DND-41 (cell line): ENCODE measurements around the gene ADD2.

Experiments
- EZH2 ChIP-seq: IDR thresholded peaks from 3 replicates; pipeline ENCODE4 v1.6.1; 2012; ENCODE audit warnings: borderline replicate concordance, low read depth, mild to moderate bottlenecking, moderate library complexity, low read length, inconsistent platforms; ENCODE audit not compliant: severe bottlenecking
- TF ChIP-seq, protein P1 (sequence below): IDR thresholded peaks from 2 replicates; pipeline ENCODE4 v1.5.1; 2012; ENCODE audit warnings: borderline replicate concordance, low read length, moderate library complexity, mild to moderate bottlenecking; ENCODE audit not compliant: poor library complexity, severe bottlenecking; ENCODE audit errors: extremely low read depth

DNA sequence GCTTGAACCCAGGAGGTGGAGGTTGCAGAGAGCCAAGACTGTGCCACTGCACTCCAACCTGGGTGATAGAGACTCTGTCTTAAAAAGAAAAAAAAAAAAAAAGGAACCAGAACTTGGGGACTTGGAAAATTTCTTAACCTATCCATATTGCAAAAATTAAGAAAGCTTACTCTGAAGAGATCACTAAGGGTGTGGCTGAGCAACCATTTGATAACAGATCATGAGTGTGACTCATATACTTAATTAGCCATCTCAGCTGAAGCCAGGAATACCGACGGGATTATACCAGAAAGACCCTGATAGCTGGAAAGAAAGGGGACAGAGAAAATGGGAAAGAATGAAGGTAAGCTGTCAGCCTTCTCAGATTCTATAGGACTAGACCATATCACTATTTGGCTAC, 7.1 kb upstream of the ADD2 start:
- TF ChIP-seq, protein P1, sequence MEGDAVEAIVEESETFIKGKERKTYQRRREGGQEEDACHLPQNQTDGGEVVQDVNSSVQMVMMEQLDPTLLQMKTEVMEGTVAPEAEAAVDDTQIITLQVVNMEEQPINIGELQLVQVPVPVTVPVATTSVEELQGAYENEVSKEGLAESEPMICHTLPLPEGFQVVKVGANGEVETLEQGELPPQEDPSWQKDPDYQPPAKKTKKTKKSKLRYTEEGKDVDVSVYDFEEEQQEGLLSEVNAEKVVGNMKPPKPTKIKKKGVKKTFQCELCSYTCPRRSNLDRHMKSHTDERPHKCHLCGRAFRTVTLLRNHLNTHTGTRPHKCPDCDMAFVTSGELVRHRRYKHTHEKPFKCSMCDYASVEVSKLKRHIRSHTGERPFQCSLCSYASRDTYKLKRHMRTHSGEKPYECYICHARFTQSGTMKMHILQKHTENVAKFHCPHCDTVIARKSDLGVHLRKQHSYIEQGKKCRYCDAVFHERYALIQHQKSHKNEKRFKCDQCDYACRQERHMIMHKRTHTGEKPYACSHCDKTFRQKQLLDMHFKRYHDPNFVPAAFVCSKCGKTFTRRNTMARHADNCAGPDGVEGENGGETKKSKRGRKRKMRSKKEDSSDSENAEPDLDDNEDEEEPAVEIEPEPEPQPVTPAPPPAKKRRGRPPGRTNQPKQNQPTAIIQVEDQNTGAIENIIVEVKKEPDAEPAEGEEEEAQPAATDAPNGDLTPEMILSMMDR = no peak
- TF ChIP-seq EZH2 = no peak
